Measurements from ENCODE around the gene TMEM200C. TPM values are rescaled to one million over a fixed set of nuclear protein-coding genes. Genes with fewer than 3 reads are reported as not detected.
A peak's percentile ranks its signal among the peaks of the same experiment; 100 is the strongest.

TMEM200C gene
- total and polyA plus RNA-seq, 2 experiments from 2014 or later = 3.1 to 3.4 TPM

- Histone ChIP-seq H3K27me3 (peaks cover 29% of the 10 kb centered on the region), H3K4me2 (peak overlapping the region; percentile 7)
Observed at GRCh38 chr18:5899835-5900234, 4.5 kb upstream of the TMEM200C start.

GRCh38 chr18:5895876-5896740, 786 bp upstream of the TMEM200C start:
- Histone ChIP-seq H3K27me3 (peaks cover 62% of the 10 kb centered on the region), H3K4me1 (ENCODE audit: insufficient read depth) (peaks cover 13% of the 10 kb centered on the region), H3K4me2 (peak overlapping the region; percentile 96), H3K4me3 (peak overlapping the region; percentile 80), H4K20me1 (ENCODE audit: insufficient read depth, poor library complexity, severe bottlenecking) (no peaks in the 10 kb centered on the region), H3K79me2 (no peaks in the 10 kb centered on the region), H3K27ac (peak overlapping the region; percentile 67), H2AFZ (peak overlapping the region; percentile 87), H3K36me3 (replicated peaks; ENCODE audit: insufficient read depth, low read depth) (no peaks in the 10 kb centered on the region), H3K9me2 (replicated peaks; ENCODE audit: insufficient read depth) (no peaks in the 10 kb centered on the region), H3K9me3 (ENCODE audit: low read depth) (no peaks in the 10 kb centered on the region)
- TF ChIP-seq EZH2phosphoT487 (IDR thresholded peaks at IDR 0.05; ENCODE audit: low read depth, severe bottlenecking, unreplicated experiment) (no peak), EZH2 (IDR thresholded peaks at IDR 0.05; ENCODE audit: borderline replicate concordance) (peak; percentile 31)
- WGBS (ENCODE audit: low lambda C conversion rate, missing lambda C conversion rate) = 4% methylated on average over 36 of the region's 41 CpGs
- peak; percentile 69 for DNase-seq (ENCODE audit: low spot score)

More at GRCh38 chr18:5899835-5900234, 4.5 kb upstream of the TMEM200C start:
- WGBS (ENCODE audit: low lambda C conversion rate, missing lambda C conversion rate) = 83% methylated on average over 3 of the region's 3 CpGs
- H3K27ac ChIP-seq = no peak overlapping the region
- no peak for DNase-seq (ENCODE audit: low spot score)
- no peak overlapping the region for H3K4me3 ChIP-seq
- no peaks in the 10 kb centered on the region for H3K9me2 ChIP-seq (replicated peaks; ENCODE audit: insufficient read depth)
- H4K20me1 ChIP-seq (ENCODE audit: insufficient read depth, poor library complexity, severe bottlenecking) = no peaks in the 10 kb centered on the region
- no peaks in the 10 kb centered on the region for H3K79me2 ChIP-seq
- H3K36me3 ChIP-seq (replicated peaks; ENCODE audit: insufficient read depth, low read depth) = no peaks in the 10 kb centered on the region
- H3K4me1 ChIP-seq (ENCODE audit: insufficient read depth) = peaks cover 13% of the 10 kb centered on the region
- no peak for TF ChIP-seq EZH2 (IDR thresholded peaks at IDR 0.05; ENCODE audit: borderline replicate concordance)
- TF ChIP-seq EZH2phosphoT487 (IDR thresholded peaks at IDR 0.05; ENCODE audit: low read depth, severe bottlenecking, unreplicated experiment) = no peak
- no peak for TF ChIP-seq CTCF (IDR thresholded peaks at IDR 0.05; ENCODE audit: poor library complexity)
- no peak overlapping the region for H2AFZ ChIP-seq
- no peaks in the 10 kb centered on the region for H3K9me3 ChIP-seq (ENCODE audit: low read depth)

GRCh38 chr18:5894611-5895298, 567 bp downstream of the TMEM200C start:
- H3K4me3 ChIP-seq = peak overlapping the region; percentile 80
- no peak for DNase-seq (ENCODE audit: low spot score)
- no peaks in the 10 kb centered on the region for H4K20me1 ChIP-seq (ENCODE audit: insufficient read depth, poor library complexity, severe bottlenecking)
- peak overlapping the region; percentile 85 for H2AFZ ChIP-seq
- H3K9me2 ChIP-seq (replicated peaks; ENCODE audit: insufficient read depth) = no peaks in the 10 kb centered on the region
- no peaks in the 10 kb centered on the region for H3K79me2 ChIP-seq
- TF ChIP-seq EZH2 (IDR thresholded peaks at IDR 0.05; ENCODE audit: borderline replicate concordance) (no peak), EZH2phosphoT487 (IDR thresholded peaks at IDR 0.05; ENCODE audit: low read depth, severe bottlenecking, unreplicated experiment) (no peak), CTCF (IDR thresholded peaks at IDR 0.05; ENCODE audit: poor library complexity) (no peak)
- H3K27me3 ChIP-seq = peaks cover 65% of the 10 kb centered on the region
- under 1% methylated on average over 39 of the region's 56 CpGs for WGBS (ENCODE audit: low lambda C conversion rate, missing lambda C conversion rate)
- H3K36me3 ChIP-seq (replicated peaks; ENCODE audit: insufficient read depth, low read depth) = no peaks in the 10 kb centered on the region
- no peaks in the 10 kb centered on the region for H3K9me3 ChIP-seq (ENCODE audit: low read depth)
- peaks cover 7% of the 10 kb centered on the region for H3K4me1 ChIP-seq (ENCODE audit: insufficient read depth)
- peak overlapping the region; percentile 96 for H3K4me2 ChIP-seq
- peak overlapping the region; percentile 41 for H3K27ac ChIP-seq

Data from hepatocyte (in vitro differentiated cells).